MM.1S (cell line): ENCODE measurements around the gene PPP2R3B.
"Not testable (repeated sequence)": the region's sequence is repeated elsewhere in the genome, so short reads cannot be mapped to it uniquely, and the experiment has no call there.

Source experiments
- DNase-seq: peaks from one replicate; pipeline ENCODE4 v3.0.0-alpha.2; 2015
- H2AFZ ChIP-seq: fragments of 300-600 bp; sonication (generic); 2 replicates; pipeline ENCODE4 v1.6.0; 2016; ENCODE audit warnings: antibody characterized with exemption, low read length
- H3F3A ChIP-seq: fragments of 300-600 bp; sonication (generic); 2 replicates; pipeline ENCODE4 v1.6.1; 2016; ENCODE audit warnings: mild to moderate bottlenecking, antibody characterized with exemption, low read length, moderate library complexity, mixed read lengths; ENCODE audit not compliant: insufficient read depth
- H3K27ac ChIP-seq: fragments of 300-600 bp; sonication (generic); 2 replicates; pipeline ENCODE4 v1.5.1; 2016; ENCODE audit warnings: mild to moderate bottlenecking, low read length
- H3K27me3 ChIP-seq: fragments of 300-600 bp; sonication (generic); replicated peaks from 2 replicates; pipeline ENCODE4 v1.6.0; 2016; ENCODE audit warnings: low read length; ENCODE audit not compliant: insufficient read depth
- H3K36me3 ChIP-seq: fragments of 300-600 bp; sonication (generic); replicated peaks from 2 replicates; pipeline ENCODE4 v1.6.1; 2016; ENCODE audit warnings: mild to moderate bottlenecking, low read length, mixed read lengths; ENCODE audit not compliant: insufficient read depth
- H3K4me1 ChIP-seq: fragments of 300-600 bp; sonication (generic); 2 replicates; pipeline ENCODE4 v1.6.1; 2016; ENCODE audit warnings: low read length, mixed read lengths
- H3K4me2 ChIP-seq: fragments of 300-600 bp; sonication (generic); 2 replicates; pipeline ENCODE4 v1.6.0; 2016; ENCODE audit warnings: low read depth, low read length
- H3K4me3 ChIP-seq: fragments of 300-600 bp; sonication (generic); 2 replicates; pipeline ENCODE4 v1.5.1; 2016; ENCODE audit warnings: low read length, mixed read lengths
- H3K79me2 ChIP-seq: fragments of 300-600 bp; sonication (generic); 2 replicates; pipeline ENCODE4 v1.6.1; 2016; ENCODE audit warnings: mixed run types, low read length, mixed read lengths
- H3K9ac ChIP-seq: fragments of 300-600 bp; sonication (generic); 2 replicates; pipeline ENCODE4 v1.6.1; 2016; ENCODE audit warnings: low read length, mixed read lengths
- H3K9me2 ChIP-seq: fragments of 300-600 bp; sonication (generic); replicated peaks from 2 replicates; pipeline ENCODE4 v1.6.1; 2016; ENCODE audit warnings: mild to moderate bottlenecking, low read length, mixed read lengths; ENCODE audit not compliant: insufficient read depth
- H3K9me3 ChIP-seq: fragments of 300-600 bp; sonication (generic); replicated peaks from 2 replicates; pipeline ENCODE4 v1.6.1; 2016; ENCODE audit warnings: mild to moderate bottlenecking, low read length, mixed read lengths; ENCODE audit not compliant: insufficient read depth
- H4K20me1 ChIP-seq: fragments of 300-600 bp; sonication (generic); 2 replicates; pipeline ENCODE4 v1.6.1; 2016; ENCODE audit warnings: mild to moderate bottlenecking, low read length, moderate library complexity, mixed read lengths; ENCODE audit not compliant: insufficient read depth
- EZH2 ChIP-seq: fragments of 300-600 bp; sonication (generic); optimal IDR thresholded peaks from 2 replicates; pipeline ENCODE3; 2017; ENCODE audit warnings: low read depth, mild to moderate bottlenecking, antibody characterized with exemption, low read length, mixed read lengths
- EZH2phosphoT487 ChIP-seq: fragments of 300-600 bp; sonication (generic); IDR thresholded peaks from 2 replicates; pipeline ENCODE4 v1.6.1; 2018; ENCODE audit warnings: antibody characterized with exemption, low read length
- TF ChIP-seq, protein P1 (sequence below): fragments of 300-600 bp; sonication (generic); IDR thresholded peaks from 2 replicates; pipeline ENCODE4 v1.5.1; 2016; ENCODE audit warnings: antibody characterized with exemption, low read length, mixed read lengths

The PPP2R3B gene

DNA sequence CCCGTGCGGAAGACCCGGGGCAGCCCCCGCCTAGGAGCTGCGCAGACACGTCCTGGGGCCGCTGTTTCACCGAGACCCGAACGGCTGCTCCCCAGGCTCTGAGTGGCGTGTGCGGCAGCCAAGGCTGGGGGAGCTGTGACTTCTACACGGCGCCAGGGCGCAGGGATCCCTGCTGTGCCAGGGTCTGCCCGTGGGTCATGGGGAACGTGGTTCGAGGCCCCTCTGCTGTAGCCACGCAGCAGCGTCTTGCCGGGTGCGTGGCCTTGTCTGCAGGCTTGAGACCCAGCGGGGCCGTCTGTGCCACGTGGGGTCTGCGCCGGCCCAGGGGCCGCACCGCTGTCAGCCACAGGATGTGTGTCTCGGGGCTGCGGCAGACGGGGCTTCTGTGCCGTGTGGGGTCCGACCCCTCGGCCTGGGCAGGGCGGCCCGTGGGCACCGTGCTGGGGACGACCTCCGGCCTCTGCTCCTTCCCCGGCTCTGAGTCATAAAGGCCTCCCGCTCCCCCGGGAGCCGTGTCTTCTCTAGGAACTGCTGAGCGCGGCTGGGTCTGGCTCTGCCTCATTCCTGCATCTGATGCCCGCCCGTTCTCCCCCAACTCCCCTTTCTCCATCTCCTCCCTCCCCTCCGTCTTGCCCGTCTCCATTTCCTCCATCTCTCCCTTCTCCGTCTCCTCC lies 55.4 kb downstream of the PPP2R3B start:
- Histone ChIP-seq H3K36me3 (no peaks in the 10 kb centered on the region), H3K4me2 (no peak overlapping the region), H3K4me1 (no peaks in the 10 kb centered on the region), H3K9me2 (no peaks in the 10 kb centered on the region), H3K79me2 (no peaks in the 10 kb centered on the region), H3F3A (no peaks in the 10 kb centered on the region), H3K27me3 (no peaks in the 10 kb centered on the region), H3K4me3 (no peak overlapping the region), H2AFZ (no peak overlapping the region), H3K9ac (no peak overlapping the region), H3K9me3 (no peaks in the 10 kb centered on the region), H4K20me1 (no peaks in the 10 kb centered on the region), H3K27ac (no peak overlapping the region)
- no peak for DNase-seq
- TF ChIP-seq EZH2phosphoT487 (no peak), EZH2 (no peak)
- TF ChIP-seq, protein P1, sequence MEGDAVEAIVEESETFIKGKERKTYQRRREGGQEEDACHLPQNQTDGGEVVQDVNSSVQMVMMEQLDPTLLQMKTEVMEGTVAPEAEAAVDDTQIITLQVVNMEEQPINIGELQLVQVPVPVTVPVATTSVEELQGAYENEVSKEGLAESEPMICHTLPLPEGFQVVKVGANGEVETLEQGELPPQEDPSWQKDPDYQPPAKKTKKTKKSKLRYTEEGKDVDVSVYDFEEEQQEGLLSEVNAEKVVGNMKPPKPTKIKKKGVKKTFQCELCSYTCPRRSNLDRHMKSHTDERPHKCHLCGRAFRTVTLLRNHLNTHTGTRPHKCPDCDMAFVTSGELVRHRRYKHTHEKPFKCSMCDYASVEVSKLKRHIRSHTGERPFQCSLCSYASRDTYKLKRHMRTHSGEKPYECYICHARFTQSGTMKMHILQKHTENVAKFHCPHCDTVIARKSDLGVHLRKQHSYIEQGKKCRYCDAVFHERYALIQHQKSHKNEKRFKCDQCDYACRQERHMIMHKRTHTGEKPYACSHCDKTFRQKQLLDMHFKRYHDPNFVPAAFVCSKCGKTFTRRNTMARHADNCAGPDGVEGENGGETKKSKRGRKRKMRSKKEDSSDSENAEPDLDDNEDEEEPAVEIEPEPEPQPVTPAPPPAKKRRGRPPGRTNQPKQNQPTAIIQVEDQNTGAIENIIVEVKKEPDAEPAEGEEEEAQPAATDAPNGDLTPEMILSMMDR = no peak

DNA sequence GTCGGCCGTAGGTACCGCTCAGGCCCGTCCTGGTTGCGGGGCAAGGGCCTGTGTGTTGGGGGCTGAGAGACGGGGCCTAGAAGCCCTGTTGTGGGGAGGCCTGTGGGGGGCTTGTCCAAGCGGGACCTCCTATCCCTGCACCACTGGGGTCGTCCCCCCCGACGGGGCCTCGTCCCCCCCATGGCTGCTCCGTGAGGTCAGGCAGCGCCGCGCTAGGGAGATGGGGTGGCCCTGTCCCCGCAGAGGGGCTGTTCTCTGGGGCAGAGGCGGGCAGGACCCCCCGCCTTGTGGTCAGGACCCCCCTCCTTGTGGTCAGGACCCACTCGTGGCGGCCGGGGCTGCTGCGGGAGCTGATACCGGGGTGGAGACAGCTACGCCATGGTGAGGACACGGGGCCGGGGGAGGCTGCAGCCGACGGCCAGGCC lies 56.0 kb downstream of the PPP2R3B start:
- Histone ChIP-seq H3K9me2 (no peaks in the 10 kb centered on the region), H3F3A (no peaks in the 10 kb centered on the region), H3K79me2 (no peaks in the 10 kb centered on the region), H3K4me1 (no peaks in the 10 kb centered on the region), H3K27me3 (no peaks in the 10 kb centered on the region), H2AFZ (no peak overlapping the region), H4K20me1 (no peaks in the 10 kb centered on the region), H3K36me3 (no peaks in the 10 kb centered on the region), H3K9ac (no peak overlapping the region), H3K4me2 (no peak overlapping the region), H3K9me3 (no peaks in the 10 kb centered on the region), H3K4me3 (no peak overlapping the region), H3K27ac (no peak overlapping the region)
- TF ChIP-seq, protein P1 = no peak
- TF ChIP-seq EZH2phosphoT487 (no peak), EZH2 (no peak)
- no peak for DNase-seq

DNA sequence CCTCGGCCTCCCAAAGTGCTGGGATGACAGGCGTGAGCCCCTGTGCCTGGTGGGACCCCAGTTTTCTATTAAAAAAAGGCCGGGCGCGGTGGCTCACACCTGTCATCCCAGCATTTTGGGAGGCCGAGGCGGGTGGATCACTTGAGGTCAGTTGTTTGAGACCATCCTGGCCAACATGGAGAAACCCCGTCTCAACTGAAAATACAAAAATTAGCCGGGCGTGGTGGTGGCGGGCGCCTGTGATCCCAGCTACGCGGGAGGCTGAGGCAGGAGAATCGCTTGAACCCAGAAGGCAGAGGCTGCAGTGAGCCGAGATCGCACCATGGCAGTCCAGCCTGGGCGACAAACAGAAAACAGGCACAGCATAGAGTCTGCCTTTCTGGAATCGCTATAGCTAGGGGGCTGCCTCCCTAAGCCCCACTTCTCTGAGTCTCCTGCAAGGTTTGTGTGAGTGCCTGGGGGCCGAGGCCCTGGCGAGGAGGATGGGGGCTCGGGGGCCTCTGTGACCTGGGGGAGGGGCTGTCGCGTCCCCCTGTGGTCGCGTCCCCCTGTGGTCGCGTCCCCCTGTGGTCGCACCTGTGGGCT lies 56.5 kb downstream of the PPP2R3B start:
- H3K4me3 ChIP-seq, H3K79me2 ChIP-seq, H3K9me3 ChIP-seq, H3K4me2 ChIP-seq, H4K20me1 ChIP-seq, H3K9me2 ChIP-seq, H3K9ac ChIP-seq, DNase-seq, H3F3A ChIP-seq, H3K36me3 ChIP-seq, H3K4me1 ChIP-seq, H3K27ac ChIP-seq, H3K27me3 ChIP-seq, H2AFZ ChIP-seq: not testable (repeated sequence)

DNA sequence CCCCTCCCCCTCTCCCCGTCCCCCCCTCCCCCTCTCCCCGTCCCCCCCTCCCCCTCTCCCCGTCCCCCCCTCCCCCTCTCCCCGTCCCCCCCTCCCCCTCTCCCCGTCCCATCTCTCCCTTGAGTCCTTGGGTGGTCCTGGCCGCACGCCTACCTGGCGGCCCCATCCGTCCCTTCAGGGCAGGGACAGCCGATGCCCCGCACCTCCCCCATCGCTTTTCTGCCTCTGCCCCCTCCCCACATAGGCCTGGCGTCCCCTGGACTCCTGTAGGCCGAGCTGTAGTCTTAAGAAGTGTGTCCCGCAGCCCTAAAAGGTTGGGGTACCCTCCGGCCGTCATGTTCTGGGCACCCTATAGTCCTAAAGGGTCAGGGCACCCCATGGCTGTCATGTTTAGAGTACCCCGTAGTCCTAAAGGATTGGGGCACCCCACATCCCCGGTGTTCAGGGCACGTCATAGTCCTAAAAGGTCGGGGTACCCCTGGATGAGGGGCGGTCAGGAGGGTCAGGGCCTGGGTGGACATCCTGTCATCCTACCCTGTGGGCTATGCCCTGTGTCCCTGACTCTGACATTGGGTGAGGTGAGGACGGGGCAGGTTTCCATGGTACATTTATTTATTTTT lies 57.3 kb downstream of the PPP2R3B start:
- H2AFZ ChIP-seq = no peak overlapping the region
- no peak for DNase-seq
- no peaks in the 10 kb centered on the region for H3K9me2 ChIP-seq

More for the DNA sequence above, 57.3 kb downstream of the PPP2R3B start:
- Histone ChIP-seq H3K9ac (no peak overlapping the region), H3K4me1 (no peaks in the 10 kb centered on the region), H3K36me3 (no peaks in the 10 kb centered on the region), H3K27ac (no peak overlapping the region), H3K9me3 (no peaks in the 10 kb centered on the region), H3K4me2 (no peak overlapping the region), H3K27me3 (no peaks in the 10 kb centered on the region), H4K20me1 (no peaks in the 10 kb centered on the region), H3K79me2 (no peaks in the 10 kb centered on the region), H3F3A (no peaks in the 10 kb centered on the region), H3K4me3 (no peak overlapping the region)
- TF ChIP-seq, protein P1 = no peak
- TF ChIP-seq EZH2phosphoT487 (no peak), EZH2 (no peak)
